ENCODE data around the gene ATP9A. TPM values are rescaled to one million over a fixed set of nuclear protein-coding genes. Genes with fewer than 3 reads are reported as not detected.
A peak's percentile ranks its signal among the peaks of the same experiment; 100 is the strongest.

Gene ATP9A
- total RNA-seq, 2 experiments from 2014 or later, result 0.21 to 0.50 TPM

- no peak overlapping the region for H3K4me3 Mint-ChIP-seq
- no peak overlapping the region for H3K27ac Mint-ChIP-seq
- no peaks in the 10 kb centered on the region for H3K9me3 Mint-ChIP-seq
- POLR2A ChIA-PET, result no interaction called here
- H3K4me1 Mint-ChIP-seq, result no peaks in the 10 kb centered on the region
- no peak for DNase-seq
- H3K36me3 Mint-ChIP-seq (ENCODE audit: low read depth), result no peaks in the 10 kb centered on the region
- peaks cover 4% of the 10 kb centered on the region for H3K27me3 Mint-ChIP-seq
- CTCF ChIA-PET, result interaction anchor here (0.6 to 0.9 kb wide), 2 partner anchors 182 to 216 kb away, joined by 3 read pairs; no protein-coding TSS in a partner anchor
These were observed 166.1 kb downstream of the ATP9A start for GRCh38 chr20:51602131-51602530.

- no peak overlapping the region for H3K4me3 Mint-ChIP-seq
- no peak overlapping the region for H3K27ac Mint-ChIP-seq
- ChIA-PET POLR2A (interaction anchor here (0.5 kb wide), 1 partner anchor 681 kb away, joined by 3 read pairs; no protein-coding TSS in a partner anchor), CTCF (interaction anchor here (1.0 kb wide), 1 partner anchor 16 kb away, joined by 3 read pairs; no protein-coding TSS in a partner anchor)
- peaks cover 4% of the 10 kb centered on the region for H3K27me3 Mint-ChIP-seq
- H3K4me1 Mint-ChIP-seq, result peaks cover 5% of the 10 kb centered on the region
- no peaks in the 10 kb centered on the region for H3K9me3 Mint-ChIP-seq
- H3K36me3 Mint-ChIP-seq (ENCODE audit: low read depth), result no peaks in the 10 kb centered on the region
- DNase-seq, result no peak
These were observed 167.2 kb downstream of the ATP9A start for GRCh38 chr20:51600950-51601349.

GRCh38 chr20:51600016-51600420 lies 168.2 kb downstream of the ATP9A start:
- peaks cover 4% of the 10 kb centered on the region for H3K27me3 Mint-ChIP-seq
- ChIA-PET POLR2A (no interaction called here), CTCF (interaction anchor here (0.5 kb wide), 1 partner anchor 8 kb away, joined by 3 read pairs; no protein-coding TSS in a partner anchor)
- H3K36me3 Mint-ChIP-seq (ENCODE audit: low read depth), result no peaks in the 10 kb centered on the region
- DNase-seq, result no peak
- H3K4me3 Mint-ChIP-seq, result no peak overlapping the region
- H3K9me3 Mint-ChIP-seq, result no peaks in the 10 kb centered on the region
- H3K27ac Mint-ChIP-seq, result no peak overlapping the region
- peaks cover 12% of the 10 kb centered on the region for H3K4me1 Mint-ChIP-seq

GRCh38 chr20:51598556-51598955 lies 169.6 kb downstream of the ATP9A start:
- H3K36me3 Mint-ChIP-seq (ENCODE audit: low read depth), result no peaks in the 10 kb centered on the region
- no peaks in the 10 kb centered on the region for H3K9me3 Mint-ChIP-seq
- ChIA-PET POLR2A (interaction anchor here (0.6 kb wide), 1 partner anchor 19 kb away, joined by 3 read pairs; no protein-coding TSS in a partner anchor), CTCF (interaction anchor here (0.6 to 1.2 kb wide), 3 partner anchors 15 to 183 kb away, joined by 3 read pairs; no protein-coding TSS in a partner anchor)
- H3K4me1 Mint-ChIP-seq, result peaks cover 26% of the 10 kb centered on the region
- DNase-seq, result no peak
- H3K27ac Mint-ChIP-seq, result no peak overlapping the region
- no peak overlapping the region for H3K4me3 Mint-ChIP-seq
- H3K27me3 Mint-ChIP-seq, result peaks cover 4% of the 10 kb centered on the region

GRCh38 chr20:51597389-51598231 lies 170.6 kb downstream of the ATP9A start:
- Mint-ChIP-seq H3K27me3 (peaks cover 4% of the 10 kb centered on the region), H3K9me3 (no peaks in the 10 kb centered on the region), H3K36me3 (ENCODE audit: low read depth) (no peaks in the 10 kb centered on the region), H3K4me1 (peaks cover 27% of the 10 kb centered on the region), H3K4me3 (no peak overlapping the region), H3K27ac (no peak overlapping the region)
- CTCF ChIA-PET, result interaction anchor here (0.5 to 1.5 kb wide), 7 partner anchors 16 to 531 kb away, joined by 3 to 8 read pairs (median 3); no protein-coding TSS in a partner anchor
- POLR2A ChIA-PET, result interaction anchor here (0.6 kb wide), 1 partner anchor 20 kb away, joined by 3 read pairs; no protein-coding TSS in a partner anchor
- no peak for DNase-seq

GRCh38 chr20:51596668-51597388 lies 171.4 kb downstream of the ATP9A start:
- Mint-ChIP-seq H3K4me1 (peaks cover 27% of the 10 kb centered on the region), H3K36me3 (ENCODE audit: low read depth) (no peaks in the 10 kb centered on the region), H3K27ac (no peak overlapping the region), H3K27me3 (peaks cover 4% of the 10 kb centered on the region), H3K9me3 (no peaks in the 10 kb centered on the region), H3K4me3 (no peak overlapping the region)
- no peak for DNase-seq
- CTCF ChIA-PET, result interaction anchor here (0.6 to 1.5 kb wide), 7 partner anchors 24 to 526 kb away, joined by 3 to 8 read pairs (median 4); no protein-coding TSS in a partner anchor
- POLR2A ChIA-PET, result interaction anchor here (0.6 to 0.8 kb wide), 3 partner anchors 54 to 84 kb away, joined by 3 to 5 read pairs (median 3); no protein-coding TSS in a partner anchor

- DNase-seq, result no peak
- Mint-ChIP-seq H3K4me1 (peaks cover 27% of the 10 kb centered on the region), H3K36me3 (ENCODE audit: low read depth) (no peaks in the 10 kb centered on the region), H3K27ac (no peak overlapping the region), H3K4me3 (no peak overlapping the region), H3K9me3 (no peaks in the 10 kb centered on the region), H3K27me3 (peaks cover 4% of the 10 kb centered on the region)
- ChIA-PET POLR2A (no interaction called here), CTCF (interaction anchor here (0.6 to 2.3 kb wide), 10 partner anchors 9 to 608 kb away, joined by 3 to 9 read pairs (median 4); no protein-coding TSS in a partner anchor)
These were observed 172.4 kb downstream of the ATP9A start for GRCh38 chr20:51595744-51596143.

- H3K27ac Mint-ChIP-seq, result peak overlapping the region; percentile 86
- H3K9me3 Mint-ChIP-seq, result no peaks in the 10 kb centered on the region
- H3K4me1 Mint-ChIP-seq, result peaks cover 27% of the 10 kb centered on the region
- peak; percentile 85 for DNase-seq
- ChIA-PET POLR2A (interaction anchor here (0.7 kb wide), 1 partner anchor 94 kb away, joined by 6 read pairs; no protein-coding TSS in a partner anchor), CTCF (interaction anchor here (0.6 to 2.3 kb wide), 21 partner anchors 9 to 608 kb away, joined by 3 to 9 read pairs (median 4); no protein-coding TSS in a partner anchor)
- H3K36me3 Mint-ChIP-seq (ENCODE audit: low read depth), result no peaks in the 10 kb centered on the region
- H3K4me3 Mint-ChIP-seq, result no peak overlapping the region
- H3K27me3 Mint-ChIP-seq, result no peaks in the 10 kb centered on the region
These were observed 173.1 kb downstream of the ATP9A start for GRCh38 chr20:51595058-51595532.

GRCh38 chr20:51594236-51595057 lies 173.7 kb downstream of the ATP9A start:
- H3K4me3 Mint-ChIP-seq, result no peak overlapping the region
- CTCF ChIA-PET, result interaction anchor here (0.6 to 2.3 kb wide), 20 partner anchors 9 to 607 kb away, joined by 3 to 9 read pairs (median 4); no protein-coding TSS in a partner anchor
- H3K36me3 Mint-ChIP-seq (ENCODE audit: low read depth), result no peaks in the 10 kb centered on the region
- H3K27me3 Mint-ChIP-seq, result no peaks in the 10 kb centered on the region
- peaks cover 27% of the 10 kb centered on the region for H3K4me1 Mint-ChIP-seq
- H3K27ac Mint-ChIP-seq, result peak overlapping the region; percentile 86
- H3K9me3 Mint-ChIP-seq, result no peaks in the 10 kb centered on the region
- POLR2A ChIA-PET, result interaction anchor here (0.7 kb wide), 2 partner anchors 69 to 93 kb away, joined by 3 to 6 read pairs; no protein-coding TSS in a partner anchor
- no peak for DNase-seq

- peaks cover 27% of the 10 kb centered on the region for H3K4me1 Mint-ChIP-seq
- CTCF ChIA-PET, result interaction anchor here (2.3 kb wide), 1 partner anchor 208 kb away, joined by 9 read pairs; no protein-coding TSS in a partner anchor
- no peak overlapping the region for H3K27ac Mint-ChIP-seq
- H3K36me3 Mint-ChIP-seq (ENCODE audit: low read depth), result no peaks in the 10 kb centered on the region
- DNase-seq, result no peak
- POLR2A ChIA-PET, result no interaction called here
- no peaks in the 10 kb centered on the region for H3K27me3 Mint-ChIP-seq
- no peak overlapping the region for H3K4me3 Mint-ChIP-seq
- no peaks in the 10 kb centered on the region for H3K9me3 Mint-ChIP-seq
These were observed 174.6 kb downstream of the ATP9A start for GRCh38 chr20:51593584-51593983.

- CTCF ChIA-PET, result no interaction called here
These were observed 175.6 kb downstream of the ATP9A start for GRCh38 chr20:51592564-51592963.

More at GRCh38 chr20:51592564-51592963, 175.6 kb downstream of the ATP9A start:
- no peaks in the 10 kb centered on the region for H3K9me3 Mint-ChIP-seq
- POLR2A ChIA-PET, result no interaction called here
- no peak overlapping the region for H3K27ac Mint-ChIP-seq
- peaks cover 27% of the 10 kb centered on the region for H3K4me1 Mint-ChIP-seq
- H3K27me3 Mint-ChIP-seq, result no peaks in the 10 kb centered on the region
- H3K36me3 Mint-ChIP-seq (ENCODE audit: low read depth), result no peaks in the 10 kb centered on the region
- DNase-seq, result no peak
- H3K4me3 Mint-ChIP-seq, result no peak overlapping the region
